Endodermal cell (in vitro differentiated cells): Measurements from ENCODE around the gene SCRT2. TPM values are rescaled to one million over a fixed set of nuclear protein-coding genes. Genes with fewer than 3 reads are reported as not detected.

Source experiments
- DNase-seq: peaks from one replicate; pipeline ENCODE4 v3.0.0-alpha.2; 2017
- H3K27ac ChIP-seq: 2 replicates; pipeline ENCODE4 v1.5.1; 2013; ENCODE audit warnings: mild to moderate bottlenecking, low read depth, low read length, moderate library complexity
- H3K27me3 ChIP-seq: 2 replicates; pipeline ENCODE4 v1.6.1; 2013; ENCODE audit warnings: mild to moderate bottlenecking, low read length, moderate library complexity; ENCODE audit not compliant: insufficient read depth, control insufficient read depth, poor library complexity, severe bottlenecking
- H3K36me3 ChIP-seq: 2 replicates; pipeline ENCODE4 v1.7.0; 2013; ENCODE audit warnings: mild to moderate bottlenecking, low read length, moderate library complexity; ENCODE audit not compliant: control insufficient read depth, insufficient read depth
- H3K4me1 ChIP-seq: one replicate; pipeline ENCODE4 v1.7.0; 2013; ENCODE audit warnings: low read length; ENCODE audit not compliant: control insufficient read depth, insufficient read depth
- H3K4me3 ChIP-seq: 2 replicates; pipeline ENCODE4 v1.5.1; 2013; ENCODE audit warnings: mild to moderate bottlenecking, low read length, moderate library complexity
- H3K9ac ChIP-seq: 2 replicates; pipeline ENCODE4 v1.6.1; 2013; ENCODE audit warnings: mild to moderate bottlenecking, low read length, moderate library complexity; ENCODE audit not compliant: poor library complexity, severe bottlenecking; ENCODE audit errors: extremely low read depth
- H3K9me3 ChIP-seq: 2 replicates; pipeline ENCODE4 v1.6.1; 2013; ENCODE audit warnings: mild to moderate bottlenecking, low read length, moderate library complexity; ENCODE audit not compliant: control insufficient read depth
- H3K27ac Mint-ChIP-seq: 2 replicates; pipeline ENCODE4 v1.8.0; 2020; ENCODE audit warnings: mixed read lengths
- H3K27me3 Mint-ChIP-seq: 2 replicates; pipeline ENCODE4 v1.8.0; 2021; ENCODE audit warnings: mild to moderate bottlenecking, mixed read lengths; ENCODE audit not compliant: insufficient read depth
- H3K36me3 Mint-ChIP-seq: 2 replicates; pipeline ENCODE4 v1.8.0; 2020; ENCODE audit warnings: low read depth, mixed read lengths
- H3K4me1 Mint-ChIP-seq: 2 replicates; pipeline ENCODE4 v1.8.0; 2020; ENCODE audit warnings: mixed read lengths
- H3K4me3 Mint-ChIP-seq: 2 replicates; pipeline ENCODE4 v1.8.0; 2020; ENCODE audit warnings: mild to moderate bottlenecking, moderate library complexity, mixed read lengths
- H3K9me3 Mint-ChIP-seq: 2 replicates; pipeline ENCODE4 v1.8.0; 2020; ENCODE audit warnings: mild to moderate bottlenecking, mixed read lengths
- WGBS, 2 experiments: methylation state at CpG; one replicate each; pipeline versions ENCODE4 v1.1.5 to v1.1.7; 2013; ENCODE audit warnings: missing lambda C conversion rate in 2 of 2, mixed read lengths in 1 of 2; ENCODE audit not compliant: insufficient coverage in 1 of 2, insufficient read length in 1 of 2; 5-methylcytosine and 5-hydroxymethylcytosine counted together
- total RNA-seq, 2 donors: library from RNA; stranded (reverse); fragmentation: NEBNext Ultra II Directional in 1 of 2; extraction: Animal tissue kit (Norgen Biotek cat#: 25700) in 1 of 2; gene quantifications; 2 replicates in 1 of 2; 3 replicates in 1 of 2; pipeline ENCODE4 v1.2.1, GENCODE V29; 2021
- TF ChIP-seq, protein P1 (sequence below): fragments of 200-600 bp; sonication (generic); conservative IDR thresholded peaks from 2 replicates; pipeline ENCODE4 v1.5.0; 2021; ENCODE audit warnings: antibody characterized with exemption, mild to moderate bottlenecking

The SCRT2 gene
- total RNA-seq, 2 donors from 2014 or later: not detected

DNA sequence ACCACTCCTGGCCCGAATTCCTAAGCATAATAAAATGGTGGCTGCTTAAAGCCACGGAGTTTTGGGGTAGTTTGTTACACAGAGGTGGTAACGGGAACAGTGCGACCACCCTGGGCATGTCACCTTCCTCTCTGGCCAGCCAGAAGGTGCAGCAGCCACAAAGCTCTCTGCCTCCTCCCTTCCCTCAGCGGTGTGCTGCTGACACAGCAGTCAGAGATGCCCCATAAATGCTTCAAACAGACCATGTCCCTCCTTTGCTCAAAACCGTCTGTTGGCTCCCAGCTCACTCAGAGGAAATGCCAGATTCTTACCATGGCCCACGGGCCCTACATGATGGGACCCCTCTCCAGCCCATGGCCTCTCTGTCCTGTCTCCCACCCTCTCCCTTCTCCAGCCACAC, 53.4 kb downstream of the SCRT2 start:
- H3K27me3 ChIP-seq: no peaks in the 10 kb centered on the region
- TF ChIP-seq, protein P1, sequence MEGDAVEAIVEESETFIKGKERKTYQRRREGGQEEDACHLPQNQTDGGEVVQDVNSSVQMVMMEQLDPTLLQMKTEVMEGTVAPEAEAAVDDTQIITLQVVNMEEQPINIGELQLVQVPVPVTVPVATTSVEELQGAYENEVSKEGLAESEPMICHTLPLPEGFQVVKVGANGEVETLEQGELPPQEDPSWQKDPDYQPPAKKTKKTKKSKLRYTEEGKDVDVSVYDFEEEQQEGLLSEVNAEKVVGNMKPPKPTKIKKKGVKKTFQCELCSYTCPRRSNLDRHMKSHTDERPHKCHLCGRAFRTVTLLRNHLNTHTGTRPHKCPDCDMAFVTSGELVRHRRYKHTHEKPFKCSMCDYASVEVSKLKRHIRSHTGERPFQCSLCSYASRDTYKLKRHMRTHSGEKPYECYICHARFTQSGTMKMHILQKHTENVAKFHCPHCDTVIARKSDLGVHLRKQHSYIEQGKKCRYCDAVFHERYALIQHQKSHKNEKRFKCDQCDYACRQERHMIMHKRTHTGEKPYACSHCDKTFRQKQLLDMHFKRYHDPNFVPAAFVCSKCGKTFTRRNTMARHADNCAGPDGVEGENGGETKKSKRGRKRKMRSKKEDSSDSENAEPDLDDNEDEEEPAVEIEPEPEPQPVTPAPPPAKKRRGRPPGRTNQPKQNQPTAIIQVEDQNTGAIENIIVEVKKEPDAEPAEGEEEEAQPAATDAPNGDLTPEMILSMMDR: no peak
- Mint-ChIP-seq H3K27ac (peak overlapping the region; percentile 15), H3K4me3 (no peak overlapping the region), H3K27me3 (peaks cover 9% of the 10 kb centered on the region), H3K36me3 (no peaks in the 10 kb centered on the region), H3K9me3 (peaks cover 8% of the 10 kb centered on the region), H3K4me1 (peaks cover 19% of the 10 kb centered on the region)
- no peak overlapping the region for H3K27ac ChIP-seq
- H3K9me3 ChIP-seq: peaks cover 10% of the 10 kb centered on the region
- H3K36me3 ChIP-seq: no peaks in the 10 kb centered on the region
- DNase-seq: no peak
- H3K9ac ChIP-seq: no peak overlapping the region
- 89 to 100% methylated on average over 3 to 7 of the region's 7 CpGs for WGBS, 2 experiments
- no peak overlapping the region for H3K4me3 ChIP-seq
- H3K4me1 ChIP-seq: peaks cover 5% of the 10 kb centered on the region

DNA sequence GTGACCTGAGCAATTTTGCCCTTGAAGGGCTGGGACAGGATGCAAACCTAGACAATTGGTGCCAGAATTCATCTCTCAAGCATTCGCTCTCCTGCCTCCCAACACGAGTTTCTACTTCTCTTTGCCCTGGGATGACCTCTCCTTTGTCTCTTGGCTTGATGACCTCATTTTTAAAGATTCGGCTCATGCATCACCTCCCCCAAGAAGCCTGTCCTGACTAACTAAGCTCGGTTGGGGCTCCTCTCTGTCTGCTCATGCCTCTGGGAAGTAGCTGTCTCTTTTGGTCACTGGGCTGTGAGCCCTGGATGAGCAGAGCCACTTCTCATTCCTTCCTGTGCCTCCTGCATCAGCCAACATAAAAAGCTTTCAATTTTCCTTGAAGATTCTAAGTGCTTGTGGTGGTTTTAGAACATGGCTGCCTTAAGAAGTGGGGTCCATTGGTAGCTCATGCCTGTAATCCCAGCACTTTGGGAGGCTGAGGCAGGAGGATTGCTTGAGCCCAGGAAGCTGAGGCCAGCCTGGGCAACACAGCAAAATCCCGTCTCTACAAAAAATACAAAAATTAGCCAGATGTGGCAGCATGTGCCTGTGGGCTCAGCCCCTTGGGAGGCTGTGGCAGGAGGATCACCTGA, 54.4 kb downstream of the SCRT2 start:
- no peak overlapping the region for H3K9ac ChIP-seq
- no peak overlapping the region for H3K27ac Mint-ChIP-seq

DNA sequence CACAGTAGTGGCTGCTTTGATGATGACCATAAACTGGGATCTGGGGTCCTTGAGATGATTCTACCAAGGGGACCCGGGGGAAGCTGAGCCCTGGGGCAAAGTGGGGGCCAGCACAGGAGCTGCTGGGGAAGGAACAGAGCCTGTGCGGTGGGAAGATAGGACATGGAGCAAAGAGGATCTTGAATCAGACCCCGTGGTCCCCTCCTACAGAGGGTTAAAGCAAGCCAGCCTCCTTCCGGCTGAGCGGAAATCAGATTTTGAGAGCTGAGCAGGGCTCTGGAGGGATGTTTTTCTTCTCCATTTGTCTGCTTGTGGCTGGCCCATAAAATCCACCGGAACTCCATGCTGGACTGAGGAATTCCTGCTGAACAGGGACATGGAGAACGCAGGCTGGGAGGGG, 55.4 kb downstream of the SCRT2 start:
- no peaks in the 10 kb centered on the region for H3K36me3 Mint-ChIP-seq
- H3K4me3 Mint-ChIP-seq: no peak overlapping the region
- H3K27me3 Mint-ChIP-seq: peaks cover 9% of the 10 kb centered on the region
- no peak overlapping the region for H3K27ac Mint-ChIP-seq
- peaks cover 19% of the 10 kb centered on the region for H3K4me1 Mint-ChIP-seq
- Histone ChIP-seq H3K4me1 (peaks cover 5% of the 10 kb centered on the region), H3K27me3 (no peaks in the 10 kb centered on the region), H3K9me3 (peaks cover 10% of the 10 kb centered on the region), H3K9ac (no peak overlapping the region), H3K4me3 (no peak overlapping the region), H3K27ac (no peak overlapping the region), H3K36me3 (no peaks in the 10 kb centered on the region)
- no peak for DNase-seq
- TF ChIP-seq, protein P1: no peak
- peaks cover 8% of the 10 kb centered on the region for H3K9me3 Mint-ChIP-seq
- 81 to 82% methylated on average over 5 to 7 of the region's 7 CpGs for WGBS, 2 experiments

More for the DNA sequence above, 54.4 kb downstream of the SCRT2 start:
- Histone ChIP-seq H3K27me3 (no peaks in the 10 kb centered on the region), H3K27ac (no peak overlapping the region), H3K36me3 (no peaks in the 10 kb centered on the region), H3K4me1 (peaks cover 5% of the 10 kb centered on the region), H3K4me3 (no peak overlapping the region), H3K9me3 (peaks cover 10% of the 10 kb centered on the region)
- TF ChIP-seq, protein P1: no peak
- Mint-ChIP-seq H3K27me3 (peaks cover 9% of the 10 kb centered on the region), H3K4me1 (peaks cover 19% of the 10 kb centered on the region), H3K36me3 (no peaks in the 10 kb centered on the region), H3K9me3 (peaks cover 8% of the 10 kb centered on the region), H3K4me3 (no peak overlapping the region)
- no peak for DNase-seq
- WGBS, 2 experiments: 34 to 72% methylated on average over 4 to 5 of the region's 5 CpGs
